HEK293 (cell line): Measurements from ENCODE around the gene CCDC61.

Experiments
- CTCF ChIP-seq: fragments of 450-650 bp; formaldehyde crosslinking; IDR thresholded peaks from 2 replicates; pipeline ENCODE4 v1.5.1; 2016; ENCODE audit warnings: missing biosample characterization, missing genetic modification characterization
- HOXC10 ChIP-seq: sonication (generic); formaldehyde crosslinking; IDR thresholded peaks from 2 replicates; pipeline ENCODE4 v1.8.1; 2023; ENCODE audit warnings: mild to moderate bottlenecking, missing genetic modification reagents
- KLF9 ChIP-seq: fragments of 450-650 bp; formaldehyde crosslinking; IDR thresholded peaks from 2 replicates; pipeline ENCODE4 v1.5.1; 2016; ENCODE audit warnings: missing biosample characterization, missing genetic modification characterization, low read depth
- MYNN ChIP-seq: fragments of 450-650 bp; formaldehyde crosslinking; IDR thresholded peaks from 2 replicates; pipeline ENCODE4 v1.5.1; 2016; ENCODE audit warnings: missing biosample characterization, missing genetic modification characterization, borderline replicate concordance
- TRIM28 ChIP-seq: IDR thresholded peaks from 2 replicates; pipeline ENCODE4 v1.6.1; 2011; ENCODE audit warnings: low read length, control low read depth, borderline replicate concordance
- ZNF473 ChIP-seq: fragments of 450-650 bp; formaldehyde crosslinking; IDR thresholded peaks from 2 replicates; pipeline ENCODE4 v1.5.1; 2017; ENCODE audit warnings: missing biosample characterization, missing genetic modification characterization

GRCh38 chr19:46035546-46035945, 40.3 kb downstream of the CCDC61 start:
- no peak for TF ChIP-seq CTCF (tag by site-specific recombination)
- TF ChIP-seq MYNN = no peak
- TF ChIP-seq KLF9 = no peak
- TF ChIP-seq HOXC10 (CRISPR knock-in tag) = no peak
- no peak for TF ChIP-seq ZNF473 (tag by site-specific recombination)
- no peak for TF ChIP-seq TRIM28
